ENCODE measurements around the gene TRPC3.

Gene TRPC3

GRCh38 chr4:121876070-121876469 is 75.8 kb downstream of the TRPC3 start:
- DNase-seq, result no peak

GRCh38 chr4:121875652-121876051 is 76.2 kb downstream of the TRPC3 start:
- DNase-seq, result no peak

GRCh38 chr4:121873604-121874003 is 78.3 kb downstream of the TRPC3 start:
- no peak for DNase-seq

- DNase-seq, result peak; percentile 50 to 99 (median 94)
These were observed 81.7 kb downstream of the TRPC3 start, which contains the start of gene BBS7 for GRCh38 chr4:121869841-121870822. TSS of gene BBS7 (minus strand) at chr4:121870474. CDS start at chr4:121870313, 161 bp downstream.

GRCh38 chr4:121863799-121864198 is 88.1 kb downstream of the TRPC3 start:
- no peak for DNase-seq

- DNase-seq, result no peak
These were observed 90.4 kb downstream of the TRPC3 start for GRCh38 chr4:121861426-121861825.

- no peak for DNase-seq
These were observed 91.7 kb downstream of the TRPC3 start for GRCh38 chr4:121860121-121860520.

- no peak for DNase-seq
These were observed 100.5 kb downstream of the TRPC3 start for GRCh38 chr4:121851354-121851753.

GRCh38 chr4:121846662-121847061 is 105.2 kb downstream of the TRPC3 start:
- no peak for DNase-seq

GRCh38 chr4:121842862-121843261 is 109.0 kb downstream of the TRPC3 start:
- peak in 1 of 56 donors; percentile 2 for DNase-seq

- DNase-seq, result no peak
These were observed 113.7 kb downstream of the TRPC3 start for GRCh38 chr4:121838136-121838535.

GRCh38 chr4:121829511-121829910 is 122.3 kb downstream of the TRPC3 start:
- no peak for DNase-seq
